K562 (cell line): ENCODE data around the gene NEURL1B. TPM values are rescaled to one million over a fixed set of nuclear protein-coding genes. Genes with fewer than 3 reads are reported as not detected.

Experiments
- ATAC-seq: fragments of 200-7000 bp; cut with Tn5 transposase; 3 replicates; pipeline ENCODE4 v1.9.1; 2020; ENCODE audit warnings: moderate library complexity
- BruUV-seq: library from RNA; stranded (reverse); fragments of 400-500 nt; replicated peaks from 2 replicates; lab custom pipeline; 2021; lab: Mats Ljungman, UMichigan
- CTCF ChIA-PET: fragments of 300-600 bp; formaldehyde crosslinking; extraction: SDS; loops from one replicate; lab custom pipeline; 2021; ENCODE audit warnings: low intra/inter-chr PET ratio; lab: Yijun Ruan, JAX
- POLR2A ChIA-PET: fragments of 300-600, 350-650 bp; sonication (Branson Sonifier 250); formaldehyde crosslinking; extraction: SDS; loops from one replicate; lab custom pipeline; 2021; ENCODE audit warnings: antibody characterized with exemption, inconsistent platforms; lab: Yijun Ruan, JAX
- DNase-seq, 4 experiments: peaks; one replicate each; pipeline versions ENCODE4 v3.0.0 to v3.0.0-alpha.2; 2011 to 2018; ENCODE audit warnings: low spot score in 3 of 4, mixed read lengths in 3 of 4; ENCODE audit errors: extremely low read depth in 1 of 4
- FAIRE-seq: peaks from 2 replicates; lab custom pipeline; 2011; peaks lifted over from hg19 to GRCh38; lab: Jason Lieb, UNC
- H2AFZ ChIP-seq: 2 replicates; pipeline ENCODE4 v1.6.0; 2011; ENCODE audit warnings: low read depth, low read length, control low read depth, inconsistent platforms
- H3K27ac ChIP-seq: fragments of 200-600 bp; 3 replicates; pipeline ENCODE4 v1.8.0; 2011; ENCODE audit warnings: low read depth, mild to moderate bottlenecking, control low read depth, inconsistent platforms, low read length, moderate library complexity, mixed read lengths; ENCODE audit errors: extremely low read depth
- H3K27me3 ChIP-seq, 2 experiments: fragments of 300-600 bp in 1 of 2; 2 replicates in 1 of 2; 3 replicates in 1 of 2; pipeline versions ENCODE4 v1.6.0 to v1.8.0; 2011; ENCODE audit warnings: inconsistent platforms in 2 of 2, low read length in 2 of 2, mild to moderate bottlenecking in 1 of 2, mixed read lengths in 1 of 2, moderate library complexity in 1 of 2; ENCODE audit not compliant: control insufficient read depth in 2 of 2, insufficient read depth in 2 of 2
- H3K36me3 ChIP-seq: fragments of 300-600 bp; 3 replicates; pipeline ENCODE4 v1.8.0; 2011; ENCODE audit warnings: mild to moderate bottlenecking, low read length, inconsistent platforms; ENCODE audit not compliant: control insufficient read depth, insufficient read depth
- H3K4me1 ChIP-seq, 2 experiments: fragments of 200-600 bp in 1 of 2; replicated peaks in 1 of 2; 2 replicates in 1 of 2; 3 replicates in 1 of 2; pipeline versions ENCODE4 v1.5.1 to v1.8.0; 2011; ENCODE audit warnings: inconsistent platforms in 2 of 2, low read length in 2 of 2, mild to moderate bottlenecking in 1 of 2, mixed read lengths in 1 of 2, moderate library complexity in 1 of 2; ENCODE audit not compliant: control insufficient read depth in 2 of 2, insufficient read depth in 2 of 2
- H3K4me2 ChIP-seq: 2 replicates; pipeline ENCODE4 v1.6.1; 2011; ENCODE audit warnings: low read length, control low read depth, inconsistent platforms, mixed read lengths; ENCODE audit not compliant: insufficient read depth
- H3K4me3 ChIP-seq: fragments of 200-600 bp; sonication (generic), shearing (Covaris generic); 2 replicates; pipeline ENCODE4 v1.5.1; 2016; ENCODE audit warnings: control low read depth, inconsistent platforms
- H3K79me2 ChIP-seq: fragments of 200-600 bp; 3 replicates; pipeline ENCODE4 v1.8.0; 2011; ENCODE audit warnings: low read length, inconsistent platforms; ENCODE audit not compliant: control insufficient read depth, insufficient read depth
- H3K9ac ChIP-seq, 2 experiments: 2 replicates each; pipeline versions ENCODE4 v1.6.0 to v1.6.1; 2011; ENCODE audit warnings: low read depth in 2 of 2, low read length in 2 of 2, control low read depth in 1 of 2, inconsistent platforms in 1 of 2, mild to moderate bottlenecking in 1 of 2, mixed read lengths in 1 of 2; ENCODE audit not compliant: insufficient read depth in 1 of 2
- H3K9me1 ChIP-seq: one replicate; pipeline ENCODE4 v1.6.0; 2011; ENCODE audit warnings: inconsistent platforms, mild to moderate bottlenecking, low read length, moderate library complexity; ENCODE audit not compliant: control insufficient read depth, insufficient read depth
- H3K9me3 ChIP-seq: replicated peaks from 2 replicates; pipeline ENCODE4 v1.5.1; 2011; ENCODE audit warnings: low read depth, low read length, inconsistent platforms; ENCODE audit not compliant: control insufficient read depth, insufficient read depth
- H4K20me1 ChIP-seq: replicated peaks from 2 replicates; pipeline ENCODE4 v1.6.1; 2011; ENCODE audit warnings: low read length, inconsistent platforms, mixed read lengths; ENCODE audit not compliant: control insufficient read depth, insufficient read depth
- CREBBP ChIP-seq: IDR thresholded peaks from one replicate; pipeline ENCODE4 v1.6.1; 2012; ENCODE audit warnings: low read depth, mild to moderate bottlenecking, control low read depth, inconsistent platforms, low read length
- CSDE1 ChIP-seq, 2 experiments: fragments of 450-650 bp; IDR thresholded peaks; 2 replicates each; pipeline ENCODE4 v1.6.1; 2016; ENCODE audit warnings: mild to moderate bottlenecking in 1 of 2
- FOXP4 ChIP-seq: sonication (generic); formaldehyde crosslinking; IDR thresholded peaks from 2 replicates; pipeline ENCODE4 v1.8.0; 2022; ENCODE audit warnings: mild to moderate bottlenecking, missing genetic modification reagents, borderline replicate concordance
- HNRNPH1 ChIP-seq: fragments of 200-400 bp; formaldehyde crosslinking; optimal IDR thresholded peaks from 2 replicates; pipeline ENCODE3; 2017; ENCODE audit warnings: low read depth, mild to moderate bottlenecking, low read length, moderate library complexity
- LARP7 ChIP-seq: fragments of 450-650 bp; IDR thresholded peaks from 2 replicates; pipeline ENCODE4 v1.6.1; 2016
- MAFK ChIP-seq: IDR thresholded peaks from 2 replicates; pipeline ENCODE4 v1.6.1; 2011; ENCODE audit warnings: low read length, improper control_type of control experiment
- MGA ChIP-seq: fragments of 450-650 bp; IDR thresholded peaks from 2 replicates; pipeline ENCODE4 v1.6.1; 2016; ENCODE audit warnings: mild to moderate bottlenecking, moderate library complexity
- PHB ChIP-seq: fragments of 250-450 bp; sonication (Bioruptor Pico); IDR thresholded peaks from 2 replicates; pipeline ENCODE4 v1.5.0; 2021
- RCOR1 ChIP-seq, 2 experiments: IDR thresholded peaks; 2 replicates each; pipeline ENCODE4 v1.6.1; 2012; ENCODE audit warnings: low read depth in 2 of 2, low read length in 2 of 2, borderline replicate concordance in 1 of 2, improper control_type of control experiment in 1 of 2
- TFAM ChIP-seq: fragments of 250-450 bp; sonication (Bioruptor Pico); conservative IDR thresholded peaks from 2 replicates; pipeline ENCODE4 v1.5.0; 2021; ENCODE audit warnings: mild to moderate bottlenecking, moderate library complexity
- ZNF436 ChIP-seq: fragments of 250-450, 450-650 bp; sonication (Bioruptor Pico); formaldehyde crosslinking; IDR thresholded peaks from 2 replicates; pipeline ENCODE4 v1.7.0; 2020; ENCODE audit warnings: mild to moderate bottlenecking
- WGBS: fragments of 100-300 bp; shearing (Covaris generic); methylation state at CpG from one replicate; pipeline ENCODE4 v1.1.6; 2016; ENCODE audit warnings: low coverage, mixed read lengths; ENCODE audit not compliant: insufficient coverage; ENCODE audit errors: missing lambda C conversion rate; 5-methylcytosine and 5-hydroxymethylcytosine counted together
- in situ Hi-C: fragments of 300-500 bp; cut with MboI; formaldehyde crosslinking; loops from 4 replicates; pipeline ENCODE4 v1.15.0; 2018; ENCODE audit warnings: inconsistent platforms, mixed read lengths
- intact Hi-C: fragments of 100-400 bp; cut with micrococcal nuclease; formaldehyde crosslinking; loops from 2 replicates; pipeline ENCODE4 v1.14.2; 2022
- polyA plus RNA-seq, 8 experiments: library from polyadenylated mRNA; depleted of rRNA in 4 of 8; stranded (reverse) in 5 of 8; unstranded in 3 of 8; fragments of >200 nt; fragmentation: Nextera tagmentation in 2 of 8; fragmentation: Illumina TruSeq in 1 of 8; extraction: Ambion mirVana in 2 of 8; extraction: Trizol in 1 of 8; gene quantifications; 2 replicates each; pipeline versions ENCODE4 v1.2.1 to v1.2.3, GENCODE V29; 2011 to 2014; ENCODE audit warnings: inconsistent platforms in 1 of 8, missing spikeins in 1 of 8
- total RNA-seq, 7 experiments: library from RNA; depleted of rRNA in 6 of 7; stranded (reverse); fragments of >200 nt in 6 of 7; fragmentation: Illumina TruSeq in 2 of 7; extraction: Trizol in 2 of 7; gene quantifications; 2 replicates each; pipeline versions ENCODE4 v1.2.1 to v1.2.3, GENCODE V29; 2011 to 2021; ENCODE audit warnings: low replicate concordance in 1 of 7

Gene NEURL1B
- total and polyA plus RNA-seq, 9 of the 15 experiments (the other 6 are each of a cell fraction or from before 2014, with no cell fraction given): 0.04 TPM; not detected in 8

GRCh38 chr5:172600571-172600970, 40.5 kb upstream of the NEURL1B start:
- H3K9me1 ChIP-seq: no peaks in the 10 kb centered on the region
- no peak overlapping the region for H3K4me3 ChIP-seq
- no peak for DNase-seq
- no peaks in the 10 kb centered on the region for H3K4me1 ChIP-seq
- H3K79me2 ChIP-seq: no peaks in the 10 kb centered on the region
- H3K27me3 ChIP-seq: peaks cover 11 to 65% of the 10 kb centered on the region in 2 experiments; a peak in 4 of 5 replicates
- H3K4me2 ChIP-seq: no peak overlapping the region
- CTCF ChIA-PET: no interaction called here
- H3K27ac ChIP-seq: no peak overlapping the region
- POLR2A ChIA-PET: no interaction called here
- intact Hi-C loops (no loop called here), in situ Hi-C loops (no loop called here)
- no peak overlapping the region for H3K9ac ChIP-seq
- 2% methylated on average over 3 of the region's 3 CpGs for WGBS
- no peak for FAIRE-seq
- no peak for ATAC-seq
- H2AFZ ChIP-seq: no peak overlapping the region
- H4K20me1 ChIP-seq: peaks cover 8% of the 10 kb centered on the region; the same call in 1 of the 2 replicates
- H3K9me3 ChIP-seq: no peaks in the 10 kb centered on the region
- no peaks in the 10 kb centered on the region for H3K36me3 ChIP-seq
- no TSS peak for BruUV-seq
- TF ChIP-seq CREBBP (no peak), FOXP4 (CRISPR knock-in tag) (no peak), MGA (no peak), CSDE1 (IDR thresholded peaks at IDR 0.05) (no peak), PHB (CRISPR knock-in tag) (no peak), LARP7 (no peak), MAFK (no peak), TFAM (CRISPR knock-in tag) (no peak), ZNF436 (CRISPR knock-in tag) (no peak), RCOR1 (IDR thresholded peaks at IDR 0.05; ENCODE audit: borderline replicate concordance in 1 of 2, low read depth in 2 of 2, low read length in 2 of 2) (no peak), HNRNPH1 (no peak)
